ENCODE results near the gene CES3. TPM values are rescaled to one million over a fixed set of nuclear protein-coding genes. Genes with fewer than 3 reads are reported as not detected.

Gene CES3
- total and polyA plus RNA-seq, 2 donors (not counting 3 experiments of a cell fraction or from before 2014, with no cell fraction given) = 0.10 TPM; not detected in 1

DNA sequence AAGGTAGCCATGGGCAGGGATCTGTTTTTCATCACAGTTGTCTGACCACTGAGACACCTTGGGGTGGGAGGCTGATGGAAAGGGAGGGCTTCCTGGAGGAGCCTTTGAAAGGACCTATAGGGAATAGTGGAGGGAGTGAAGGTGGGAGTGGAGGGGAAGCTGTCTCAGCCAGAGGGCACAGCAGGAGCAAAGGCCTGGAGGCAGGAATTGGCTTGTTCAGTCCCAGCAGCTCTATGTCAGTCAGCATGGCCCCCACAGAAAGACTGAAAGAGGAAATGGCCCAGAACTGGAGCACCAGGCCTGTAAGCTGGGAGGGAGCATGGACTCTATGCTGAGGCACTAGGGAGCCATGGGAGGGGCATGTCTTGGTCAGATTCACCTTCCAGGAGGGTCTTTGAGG, 55.1 kb downstream of the CES3 start:
- ChIA-PET CTCF (interaction anchor here (1.2 to 9.1 kb wide), 5 partner anchors 15 to 138 kb away, joined by 4 to 302 read pairs (median 19); partner anchors contain the start of genes B3GNT9 and CES3), POLR2A (no interaction called here)
- FAIRE-seq = no peak
- no peak overlapping the region for H3K4me3 ChIP-seq (replicated peaks in 1 of 3; ENCODE audit: insufficient read depth in 1 of 3, low read depth in 1 of 3, low read length in 3 of 3)
- BruUV-seq (replicated peaks) = no TSS peak
- no peak for DNase-seq (ENCODE audit: low read depth, low spot score)
- H4K20me1 ChIP-seq (replicated peaks; ENCODE audit: control insufficient read depth, extremely low read depth, insufficient read depth, low read length) = no peaks in the 10 kb centered on the region
- intact Hi-C loops (cut with micrococcal nuclease) = no loop called here
- H3K9ac ChIP-seq (replicated peaks; ENCODE audit: extremely low read depth, insufficient read depth, low read length) = no peak overlapping the region
- dilution Hi-C loops (cut with MboI; ENCODE audit: extremely low pct_ligation_motif_present, low sequenced_read_pairs) = no loop called here
- H3K9me1 ChIP-seq (replicated peaks; ENCODE audit: control insufficient read depth, extremely low read depth, insufficient read depth, low read length) = no peaks in the 10 kb centered on the region
- H3K27me3 ChIP-seq (ENCODE audit: control insufficient read depth in 2 of 2, insufficient read depth in 2 of 2, low read length in 2 of 2) = no peaks in the 10 kb centered on the region
- peaks cover 4% of the 10 kb centered on the region for H3K4me1 ChIP-seq (ENCODE audit: control insufficient read depth, extremely low read depth, insufficient read depth, low read length)
- no peaks in the 10 kb centered on the region for H3K79me2 ChIP-seq (ENCODE audit: control insufficient read depth, insufficient read depth, low read length)
- TF ChIP-seq, protein P1, sequence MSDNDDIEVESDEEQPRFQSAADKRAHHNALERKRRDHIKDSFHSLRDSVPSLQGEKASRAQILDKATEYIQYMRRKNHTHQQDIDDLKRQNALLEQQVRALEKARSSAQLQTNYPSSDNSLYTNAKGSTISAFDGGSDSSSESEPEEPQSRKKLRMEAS (IDR thresholded peaks at IDR 0.05; ENCODE audit: insufficient read depth, insufficient read length) = no peak
- TF ChIP-seq CTCF (IDR thresholded peaks at IDR 0.05; ENCODE audit: extremely low read depth in 1 of 2, insufficient read depth in 1 of 2, low read depth in 1 of 2, low read length in 2 of 2) = no peak
- H2AFZ ChIP-seq (ENCODE audit: low read depth, low read length) = no peak overlapping the region
- no peaks in the 10 kb centered on the region for H3K36me3 ChIP-seq (ENCODE audit: control insufficient read depth in 2 of 2, extremely low read depth in 1 of 2, insufficient read depth in 2 of 2, low read length in 2 of 2)
- H3K9me3 ChIP-seq (replicated peaks; ENCODE audit: control insufficient read depth, insufficient read depth, low read length) = no peaks in the 10 kb centered on the region
- H3K4me2 ChIP-seq (ENCODE audit: insufficient read depth, low read length) = no peak overlapping the region
- no peak overlapping the region for H3K27ac ChIP-seq (ENCODE audit: insufficient read depth, low read depth, low read length)

DNA sequence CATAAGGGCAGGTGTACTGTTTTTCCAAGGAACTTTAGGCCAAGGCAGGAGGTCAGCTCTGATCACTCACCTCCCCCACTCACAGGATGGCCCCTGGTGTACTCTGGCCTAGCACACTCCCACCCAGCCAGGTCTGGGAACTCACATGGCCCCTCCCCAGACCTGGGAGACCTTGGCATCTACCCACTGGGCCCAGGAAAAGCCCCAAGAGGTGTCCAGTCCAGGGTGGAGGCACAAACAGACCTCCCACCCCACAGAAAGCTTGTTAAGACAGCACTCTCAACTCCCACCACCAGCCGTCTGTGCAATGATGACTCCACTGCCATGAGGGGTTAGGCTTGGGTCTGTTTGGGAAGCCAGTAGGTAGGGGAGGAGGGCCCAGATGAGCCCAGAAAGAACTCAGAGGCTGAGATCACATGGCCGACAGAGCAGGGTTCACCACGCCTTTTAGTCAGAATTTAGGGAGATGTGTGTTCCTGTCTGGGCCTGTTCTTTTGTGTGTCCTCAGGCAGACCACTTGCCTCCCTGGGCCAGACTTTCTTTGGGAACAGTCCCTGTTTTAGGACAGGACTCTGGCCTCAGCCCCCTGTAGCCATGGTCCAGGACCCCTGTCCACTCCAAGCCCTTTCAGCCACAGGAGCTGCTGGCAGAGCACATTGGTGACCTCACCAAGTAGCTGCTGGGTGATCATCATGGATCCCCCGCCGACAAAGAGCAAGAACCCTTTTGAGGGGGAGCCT, 55.8 kb downstream of the CES3 start:
- H3K9ac ChIP-seq (replicated peaks; ENCODE audit: extremely low read depth, insufficient read depth, low read length) = no peak overlapping the region
- no peak for FAIRE-seq
- no peak overlapping the region for H3K27ac ChIP-seq (ENCODE audit: insufficient read depth, low read depth, low read length)
- no peaks in the 10 kb centered on the region for H3K79me2 ChIP-seq (ENCODE audit: control insufficient read depth, insufficient read depth, low read length)
- no peak for DNase-seq (ENCODE audit: low read depth, low spot score)
- no peaks in the 10 kb centered on the region for H4K20me1 ChIP-seq (replicated peaks; ENCODE audit: control insufficient read depth, extremely low read depth, insufficient read depth, low read length)
- ChIA-PET POLR2A (no interaction called here), CTCF (interaction anchor here (1.2 to 9.1 kb wide), 21 partner anchors 10 to 228 kb away, joined by 3 to 302 read pairs (median 7); partner anchors contain the start of genes B3GNT9, CBFB, CES3 and FBXL8)
- H3K4me3 ChIP-seq (replicated peaks in 1 of 3; ENCODE audit: insufficient read depth in 1 of 3, low read depth in 1 of 3, low read length in 3 of 3) = no peak overlapping the region
- dilution Hi-C loops (cut with MboI; ENCODE audit: extremely low pct_ligation_motif_present, low sequenced_read_pairs) (no loop called here), intact Hi-C loops (cut with micrococcal nuclease) (no loop called here)
- H3K4me2 ChIP-seq (ENCODE audit: insufficient read depth, low read length) = no peak overlapping the region
- H3K27me3 ChIP-seq (ENCODE audit: control insufficient read depth in 2 of 2, insufficient read depth in 2 of 2, low read length in 2 of 2) = no peaks in the 10 kb centered on the region
- H2AFZ ChIP-seq (ENCODE audit: low read depth, low read length) = no peak overlapping the region
- no peaks in the 10 kb centered on the region for H3K9me3 ChIP-seq (replicated peaks; ENCODE audit: control insufficient read depth, insufficient read depth, low read length)
- no peaks in the 10 kb centered on the region for H3K9me1 ChIP-seq (replicated peaks; ENCODE audit: control insufficient read depth, extremely low read depth, insufficient read depth, low read length)
- TF ChIP-seq CTCF (IDR thresholded peaks at IDR 0.05; ENCODE audit: extremely low read depth in 1 of 2, insufficient read depth in 1 of 2, low read depth in 1 of 2, low read length in 2 of 2) (no peak), JUN (IDR thresholded peaks at IDR 0.05; ENCODE audit: borderline replicate concordance, insufficient read depth, insufficient read length, low read depth) (no peak), FOS (IDR thresholded peaks at IDR 0.05; ENCODE audit: borderline replicate concordance, insufficient read depth, low read length) (no peak), GATA2 (IDR thresholded peaks at IDR 0.05; ENCODE audit: insufficient read depth, insufficient read length, low read depth, low read length) (no peak), EZH2 (IDR thresholded peaks at IDR 0.05; ENCODE audit: borderline replicate concordance, low read depth, low read length, severe bottlenecking) (no peak), POLR2AphosphoS5 (IDR thresholded peaks at IDR 0.05; ENCODE audit: insufficient read depth, low read depth, low read length) (no peak), POLR2A (IDR thresholded peaks at IDR 0.05; ENCODE audit: low read depth, low read length) (no peak), MYC (IDR thresholded peaks at IDR 0.05; ENCODE audit: low read depth, low read length) (no peak)
- TF ChIP-seq, protein P1 (IDR thresholded peaks at IDR 0.05; ENCODE audit: insufficient read depth, insufficient read length) = no peak
- H3K4me1 ChIP-seq (ENCODE audit: control insufficient read depth, extremely low read depth, insufficient read depth, low read length) = peaks cover 4% of the 10 kb centered on the region
- H3K36me3 ChIP-seq (ENCODE audit: control insufficient read depth in 2 of 2, extremely low read depth in 1 of 2, insufficient read depth in 2 of 2, low read length in 2 of 2) = no peaks in the 10 kb centered on the region
- no TSS peak for BruUV-seq (replicated peaks)

All from endothelial cell of umbilical vein (primary cell).